Neural cell (in vitro differentiated cells): ENCODE results near the gene RILPL1.

Experiments used
- MXI1 ChIP-seq: fragments of 450-650 bp; conservative IDR thresholded peaks from 2 replicates; pipeline ENCODE4 v1.6.1; 2014; ENCODE audit warnings: antibody characterized with exemption, mild to moderate bottlenecking; ENCODE audit not compliant: poor library complexity, severe bottlenecking
- RAD21 ChIP-seq: fragments of 450-650 bp; conservative IDR thresholded peaks from 2 replicates; pipeline ENCODE4 v1.6.1; 2014; ENCODE audit warnings: antibody characterized with exemption, mild to moderate bottlenecking, moderate library complexity
- TAF1 ChIP-seq: IDR thresholded peaks from 2 replicates; pipeline ENCODE4 v1.6.1; 2012; ENCODE audit warnings: low read depth
- TF ChIP-seq, protein P1 (sequence below): fragments of 450-650 bp; IDR thresholded peaks from 2 replicates; pipeline ENCODE4 v1.5.1; 2014; ENCODE audit warnings: antibody characterized with exemption, mild to moderate bottlenecking, moderate library complexity; ENCODE audit not compliant: poor library complexity, severe bottlenecking

DNA sequence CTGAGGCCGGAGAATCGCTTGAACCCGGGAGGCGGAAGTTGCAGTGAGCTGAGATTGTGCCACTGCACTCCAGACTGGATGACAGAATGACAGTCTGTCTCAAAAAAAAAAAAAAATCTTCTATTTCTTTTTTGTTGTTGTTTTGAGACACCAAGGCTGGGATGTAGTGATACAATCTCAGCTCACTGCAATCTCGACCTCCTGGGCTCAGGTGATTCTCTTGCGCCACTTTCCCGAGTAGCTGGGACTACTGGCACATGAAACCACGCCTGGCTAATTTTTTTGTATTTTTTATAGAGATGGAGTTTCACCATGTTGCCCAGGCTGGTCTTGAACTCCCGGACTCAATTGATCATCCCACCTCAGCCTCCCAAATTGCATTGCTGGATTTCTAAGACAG lies 82.9 kb downstream of the RILPL1 start:
- TF ChIP-seq, protein P1, sequence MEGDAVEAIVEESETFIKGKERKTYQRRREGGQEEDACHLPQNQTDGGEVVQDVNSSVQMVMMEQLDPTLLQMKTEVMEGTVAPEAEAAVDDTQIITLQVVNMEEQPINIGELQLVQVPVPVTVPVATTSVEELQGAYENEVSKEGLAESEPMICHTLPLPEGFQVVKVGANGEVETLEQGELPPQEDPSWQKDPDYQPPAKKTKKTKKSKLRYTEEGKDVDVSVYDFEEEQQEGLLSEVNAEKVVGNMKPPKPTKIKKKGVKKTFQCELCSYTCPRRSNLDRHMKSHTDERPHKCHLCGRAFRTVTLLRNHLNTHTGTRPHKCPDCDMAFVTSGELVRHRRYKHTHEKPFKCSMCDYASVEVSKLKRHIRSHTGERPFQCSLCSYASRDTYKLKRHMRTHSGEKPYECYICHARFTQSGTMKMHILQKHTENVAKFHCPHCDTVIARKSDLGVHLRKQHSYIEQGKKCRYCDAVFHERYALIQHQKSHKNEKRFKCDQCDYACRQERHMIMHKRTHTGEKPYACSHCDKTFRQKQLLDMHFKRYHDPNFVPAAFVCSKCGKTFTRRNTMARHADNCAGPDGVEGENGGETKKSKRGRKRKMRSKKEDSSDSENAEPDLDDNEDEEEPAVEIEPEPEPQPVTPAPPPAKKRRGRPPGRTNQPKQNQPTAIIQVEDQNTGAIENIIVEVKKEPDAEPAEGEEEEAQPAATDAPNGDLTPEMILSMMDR = no peak
- TF ChIP-seq MXI1 = no peak
- TF ChIP-seq RAD21 = no peak
- TF ChIP-seq TAF1 = no peak
